Left ventricle myocardium inferior (tissue), 1 donor: ENCODE data around the gene ARRDC3. TPM values are rescaled to one million over a fixed set of nuclear protein-coding genes. Genes with fewer than 3 reads are reported as not detected.
"Not testable (repeated sequence)": the region's sequence is repeated elsewhere in the genome, so short reads cannot be mapped to it uniquely, and the experiment has no call there.

ENCODE experiments used
- DNase-seq: peaks from one replicate; pipeline ENCODE4 v3.0.0-alpha.2; 2020
- H3K27ac ChIP-seq: fragments of 200-600 bp; replicated peaks from 2 replicates; pipeline ENCODE4 v1.8.0; 2021
- H3K27me3 ChIP-seq: fragments of 200-600 bp; 2 replicates; pipeline ENCODE4 v1.8.0; 2021; ENCODE audit warnings: low read depth
- H3K36me3 ChIP-seq: fragments of 200-600 bp; 2 replicates; pipeline ENCODE4 v1.8.0; 2021
- H3K4me1 ChIP-seq: fragments of 200-600 bp; 2 replicates; pipeline ENCODE4 v1.8.0; 2021
- H3K4me3 ChIP-seq: fragments of 200-600 bp; 2 replicates; pipeline ENCODE4 v1.8.0; 2021; ENCODE audit warnings: mild to moderate bottlenecking, moderate library complexity
- H3K9me3 ChIP-seq: fragments of 200-600 bp; replicated peaks from 2 replicates; pipeline ENCODE4 v1.8.0; 2021
- intact Hi-C: fragments of 100-400 bp; cut with micrococcal nuclease; formaldehyde crosslinking; loops from one replicate; pipeline ENCODE4 v1.11.0; 2022
- total RNA-seq: library from RNA; stranded (reverse); fragmentation: NEBNext Ultra II Directional; extraction: Animal tissue kit (Norgen Biotek cat#: 25700); gene quantifications from one replicate; pipeline ENCODE4 v1.2.1, GENCODE V29; 2021
- TF ChIP-seq, protein P1 (sequence below): fragments of 200-600 bp; IDR thresholded peaks from 2 replicates; pipeline ENCODE4 v1.8.0; 2021; ENCODE audit warnings: antibody characterized with exemption, mild to moderate bottlenecking, borderline replicate concordance
- donor health status: DM: no; HTN: yes; CAD: no; lungs with severe emphysema.

The ARRDC3 gene
- total RNA-seq, 1 donor from 2014 or later: 14.4 TPM

DNA sequence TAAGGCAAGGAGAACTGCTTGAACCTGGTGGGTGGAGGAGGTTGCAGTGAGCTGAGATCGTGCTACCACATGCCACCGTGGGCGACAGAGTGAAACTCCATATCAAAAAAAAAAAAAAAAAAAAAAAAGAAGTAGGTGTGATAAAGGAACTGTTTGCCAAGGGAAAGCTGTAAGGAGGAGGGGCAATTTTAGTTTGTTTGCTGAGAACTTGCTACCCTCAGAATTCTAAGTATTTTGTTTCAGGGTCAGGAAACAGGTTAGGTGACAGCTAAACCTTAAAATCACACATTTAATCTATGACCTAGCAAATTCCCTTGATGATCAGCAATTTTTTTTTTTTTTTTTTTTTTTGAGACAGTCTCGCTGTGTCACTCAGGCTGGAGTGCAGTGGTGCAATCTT lies 7.2 kb upstream of the ARRDC3 start:
- Histone ChIP-seq H3K36me3 (no peaks in the 10 kb centered on the region), H3K27ac (no peak overlapping the region), H3K4me3 (no peak overlapping the region), H3K4me1 (peaks cover 7% of the 10 kb centered on the region), H3K9me3 (no peaks in the 10 kb centered on the region), H3K27me3 (no peaks in the 10 kb centered on the region)
- no peak for DNase-seq
- TF ChIP-seq, protein P1, sequence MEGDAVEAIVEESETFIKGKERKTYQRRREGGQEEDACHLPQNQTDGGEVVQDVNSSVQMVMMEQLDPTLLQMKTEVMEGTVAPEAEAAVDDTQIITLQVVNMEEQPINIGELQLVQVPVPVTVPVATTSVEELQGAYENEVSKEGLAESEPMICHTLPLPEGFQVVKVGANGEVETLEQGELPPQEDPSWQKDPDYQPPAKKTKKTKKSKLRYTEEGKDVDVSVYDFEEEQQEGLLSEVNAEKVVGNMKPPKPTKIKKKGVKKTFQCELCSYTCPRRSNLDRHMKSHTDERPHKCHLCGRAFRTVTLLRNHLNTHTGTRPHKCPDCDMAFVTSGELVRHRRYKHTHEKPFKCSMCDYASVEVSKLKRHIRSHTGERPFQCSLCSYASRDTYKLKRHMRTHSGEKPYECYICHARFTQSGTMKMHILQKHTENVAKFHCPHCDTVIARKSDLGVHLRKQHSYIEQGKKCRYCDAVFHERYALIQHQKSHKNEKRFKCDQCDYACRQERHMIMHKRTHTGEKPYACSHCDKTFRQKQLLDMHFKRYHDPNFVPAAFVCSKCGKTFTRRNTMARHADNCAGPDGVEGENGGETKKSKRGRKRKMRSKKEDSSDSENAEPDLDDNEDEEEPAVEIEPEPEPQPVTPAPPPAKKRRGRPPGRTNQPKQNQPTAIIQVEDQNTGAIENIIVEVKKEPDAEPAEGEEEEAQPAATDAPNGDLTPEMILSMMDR: no peak
- intact Hi-C loops: no loop called here

DNA sequence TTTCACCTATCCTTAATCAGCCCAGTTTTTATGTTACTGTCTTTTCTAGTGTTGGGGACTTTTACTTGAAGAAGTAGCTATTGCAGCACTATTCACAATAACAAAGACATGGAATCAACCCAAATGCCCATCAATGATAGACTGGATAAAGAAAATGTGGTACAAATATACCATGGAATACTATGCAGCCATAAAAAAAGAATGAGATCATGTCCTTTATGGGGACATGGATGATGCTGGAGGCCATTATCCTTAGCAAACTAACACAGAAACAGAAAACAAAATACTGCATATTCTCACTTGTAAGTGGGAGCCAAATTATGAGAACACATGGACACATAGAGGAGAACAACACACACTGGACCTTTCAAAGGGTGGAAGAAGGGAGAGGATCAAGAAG lies 6.4 kb upstream of the ARRDC3 start:
- H3K4me1 ChIP-seq, H3K36me3 ChIP-seq, H3K4me3 ChIP-seq, H3K27me3 ChIP-seq, DNase-seq, H3K27ac ChIP-seq, H3K9me3 ChIP-seq: not testable (repeated sequence)
- intact Hi-C loops: loop anchor here (10.0 kb wide), 2 partner anchors 455 to 525 kb away; no protein-coding TSS in a partner anchor

DNA sequence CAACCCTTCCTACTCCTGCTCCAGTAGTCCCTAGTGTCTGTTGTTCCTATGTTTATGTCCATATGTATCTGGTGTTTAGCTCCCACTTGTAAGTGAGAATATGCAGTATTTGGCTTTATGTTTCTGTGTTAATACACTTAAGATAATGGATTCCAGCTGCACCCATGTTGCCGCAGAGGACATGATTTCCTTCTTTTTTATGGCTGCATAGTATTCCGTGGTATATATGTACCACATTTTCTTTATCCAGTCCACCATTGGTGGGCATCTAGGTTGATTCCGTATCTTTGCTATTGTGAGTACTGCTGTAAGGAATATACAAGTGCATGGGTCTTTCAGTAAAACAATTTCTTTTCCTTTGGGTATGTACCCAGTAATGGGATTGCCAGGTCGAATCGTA lies 5.2 kb upstream of the ARRDC3 start:
- Histone ChIP-seq H3K27me3 (no peaks in the 10 kb centered on the region), H3K27ac (no peak overlapping the region), H3K9me3 (no peaks in the 10 kb centered on the region), H3K4me1 (peaks cover 19% of the 10 kb centered on the region), H3K4me3 (no peak overlapping the region), H3K36me3 (no peaks in the 10 kb centered on the region)
- intact Hi-C loops: loop anchor here (10.0 kb wide), 2 partner anchors 454 to 524 kb away; no protein-coding TSS in a partner anchor
- TF ChIP-seq, protein P1: no peak
- DNase-seq: no peak

DNA sequence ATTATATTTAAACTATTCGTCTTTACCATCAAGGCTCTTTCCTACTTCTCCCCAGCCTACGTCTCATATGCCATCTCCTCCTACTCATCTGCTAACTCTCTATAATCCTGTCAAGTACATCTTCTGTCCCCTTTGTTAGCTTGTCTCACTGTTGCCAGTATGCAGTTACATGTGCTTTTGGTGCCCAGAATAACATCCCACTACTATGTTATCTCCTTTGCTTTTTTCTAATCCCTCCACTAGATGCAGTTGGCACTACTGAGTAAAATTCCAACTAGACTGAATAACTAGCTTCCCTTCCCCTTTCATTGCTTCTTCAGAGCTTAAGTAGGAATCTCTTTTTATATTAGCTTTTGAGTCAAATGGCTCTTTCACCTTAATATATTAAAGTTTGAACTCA lies 3.0 kb upstream of the ARRDC3 start:
- Histone ChIP-seq H3K4me1 (peaks cover 19% of the 10 kb centered on the region), H3K27ac (no peak overlapping the region), H3K9me3 (no peaks in the 10 kb centered on the region), H3K36me3 (no peaks in the 10 kb centered on the region), H3K4me3 (no peak overlapping the region), H3K27me3 (no peaks in the 10 kb centered on the region)
- TF ChIP-seq, protein P1: no peak
- DNase-seq: no peak
- intact Hi-C loops: loop anchor here (10.0 kb wide), 2 partner anchors 451 to 521 kb away; no protein-coding TSS in a partner anchor

DNA sequence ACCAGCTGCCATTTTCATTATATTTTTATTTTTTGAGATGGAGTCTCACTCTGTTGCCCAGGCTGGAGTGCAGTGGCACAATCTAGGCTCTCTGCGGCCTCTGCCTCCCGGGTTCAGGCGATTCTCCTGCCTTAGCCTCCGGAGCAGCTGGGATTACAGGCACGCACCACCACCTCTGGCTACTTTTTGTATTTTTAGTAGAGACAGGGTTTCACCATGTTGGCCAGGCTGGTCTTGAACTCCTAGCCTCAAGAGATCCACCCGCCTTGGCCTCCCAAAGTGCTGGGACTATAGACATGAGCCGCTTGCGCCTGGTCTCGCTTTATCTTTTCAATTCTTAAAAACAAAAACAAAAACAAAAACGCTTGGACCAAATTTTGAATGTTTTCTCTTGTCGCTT lies 2.5 kb upstream of the ARRDC3 start:
- not testable (repeated sequence) for H3K27me3 ChIP-seq, H3K36me3 ChIP-seq, H3K27ac ChIP-seq, DNase-seq, H3K4me3 ChIP-seq, H3K9me3 ChIP-seq
- intact Hi-C loops: loop anchor here (2.0 to 10.0 kb wide), 3 partner anchors 285 to 521 kb away; no protein-coding TSS in a partner anchor
- H3K4me1 ChIP-seq: peaks cover 19% of the 10 kb centered on the region

DNA sequence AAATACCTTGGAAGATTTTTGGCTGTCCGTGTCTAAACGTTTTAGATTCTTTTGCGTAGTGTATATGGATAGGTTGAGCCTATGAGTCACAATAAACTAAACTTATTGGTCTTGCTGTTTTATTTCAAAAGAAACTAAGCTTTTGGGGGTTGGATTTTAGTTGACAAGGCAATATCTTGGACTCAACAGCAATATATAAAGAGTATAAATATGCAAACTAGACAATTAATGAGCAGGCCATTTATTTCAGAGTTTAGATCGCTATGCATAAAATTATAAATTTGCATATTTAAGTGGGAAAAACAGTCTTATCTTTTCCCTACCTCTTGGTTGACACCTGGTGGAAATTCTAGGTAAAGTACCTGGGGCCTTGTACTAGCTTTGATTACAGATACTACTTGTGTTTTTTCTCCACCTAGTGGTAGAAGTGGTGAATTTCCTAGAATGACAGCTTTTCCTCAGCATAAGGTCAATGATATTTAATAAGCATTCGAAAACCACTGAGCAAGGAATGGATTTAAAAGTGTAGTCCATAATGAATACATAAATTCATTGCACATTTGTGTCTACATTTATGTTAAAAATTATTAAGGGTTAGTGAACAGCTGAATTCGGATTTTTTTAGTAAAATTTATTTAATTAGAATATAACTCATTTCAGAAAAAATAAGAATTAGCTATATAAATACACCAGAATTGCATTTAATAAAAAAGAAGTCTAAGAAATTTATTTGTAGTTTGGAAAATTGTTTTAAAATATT lies 1.7 kb upstream of the ARRDC3 start:
- peaks cover 19% of the 10 kb centered on the region for H3K4me1 ChIP-seq
- TF ChIP-seq, protein P1: peak; percentile 98
- peak overlapping the region; percentile 83 for H3K4me3 ChIP-seq
- H3K9me3 ChIP-seq: no peaks in the 10 kb centered on the region
- intact Hi-C loops: loop anchor here (2.0 to 10.0 kb wide), 4 partner anchors 158 to 520 kb away; no protein-coding TSS in a partner anchor
- H3K27me3 ChIP-seq: no peaks in the 10 kb centered on the region
- no peak for DNase-seq
- no peaks in the 10 kb centered on the region for H3K36me3 ChIP-seq
- peak overlapping the region; percentile 97 for H3K27ac ChIP-seq
